Measurements from ENCODE around the gene GALNT1. TPM values are rescaled to one million over a fixed set of nuclear protein-coding genes. Genes with fewer than 3 reads are reported as not detected.

The GALNT1 gene
- total and polyA plus RNA-seq, 2 of the 4 experiments (the other 2 are of a cell fraction): 24.9 to 43.9 TPM

DNA sequence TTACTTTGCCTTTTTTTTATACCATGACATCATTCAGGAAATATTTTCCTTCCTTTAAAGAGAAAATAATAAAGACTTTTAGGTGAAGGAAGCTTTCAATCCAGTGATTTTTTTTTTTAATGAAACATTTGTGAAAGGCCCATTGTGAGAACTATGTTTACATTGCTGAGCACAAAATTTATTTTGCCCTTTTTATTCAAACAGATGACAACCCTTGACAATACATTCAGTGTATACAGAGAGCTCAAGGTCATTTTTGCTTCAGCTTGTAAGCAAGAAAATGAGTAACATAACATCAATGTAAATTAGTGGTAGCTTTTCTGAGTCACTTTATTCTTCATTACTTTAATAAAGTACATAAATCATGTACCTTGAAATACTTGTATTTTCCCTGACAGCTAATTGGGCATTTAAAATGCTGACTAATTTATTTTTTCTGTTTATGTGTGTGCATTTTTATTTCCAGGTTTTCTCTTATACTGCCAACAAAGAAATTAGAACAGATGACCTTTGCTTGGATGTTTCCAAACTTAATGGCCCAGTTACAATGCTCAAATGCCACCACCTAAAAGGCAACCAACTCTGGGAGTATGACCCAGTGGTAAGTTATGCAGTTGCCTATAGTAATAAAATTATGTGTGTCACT, 121.6 kb downstream of the GALNT1 start:
- Histone ChIP-seq H3K9me1 (ENCODE audit: insufficient read depth, low read length) (no peaks in the 10 kb centered on the region; the same call in 1 of the 2 replicates), H3K79me1 (ENCODE audit: low read depth in 1 of 2, low read length in 2 of 2) (no peaks in the 10 kb centered on the region; a peak in 1 of 4 replicates), H3K4ac (ENCODE audit: low read depth, low read length) (no peak overlapping the region), H3K27ac (ENCODE audit: insufficient read depth, low read length) (no peak overlapping the region), H3K36me3 (ENCODE audit: control insufficient read depth, insufficient read depth, low read length) (peaks cover 7% of the 10 kb centered on the region), H2AK9ac (replicated peaks; ENCODE audit: low read depth, low read length, poor library complexity) (no peak overlapping the region), H3K56ac (ENCODE audit: extremely low read depth, insufficient read depth, low read length) (no peak overlapping the region), H2BK20ac (ENCODE audit: low read depth, low read length) (no peak overlapping the region), H4K91ac (ENCODE audit: insufficient read depth, low read depth, low read length) (no peak overlapping the region), H4K5ac (ENCODE audit: low read depth, low read length) (no peak overlapping the region), H2BK5ac (ENCODE audit: low read depth, low read length, poor library complexity, severe bottlenecking) (no peak overlapping the region), H3K4me3 (ENCODE audit: insufficient read depth, low read depth, low read length) (no peak overlapping the region), H2AFZ (replicated peaks; ENCODE audit: low read length, poor library complexity) (no peak overlapping the region), H3K23ac (ENCODE audit: low read depth, low read length) (no peak overlapping the region), H3K4me2 (ENCODE audit: low read depth, low read length) (no peak overlapping the region), H4K8ac (ENCODE audit: low read depth in 2 of 2, low read length in 2 of 2) (no peak overlapping the region), H3K14ac (replicated peaks; ENCODE audit: low read depth, low read length) (no peak overlapping the region), H3K9me3 (ENCODE audit: control insufficient read depth, insufficient read depth, low read length) (no peaks in the 10 kb centered on the region), H3K27me3 (ENCODE audit: control insufficient read depth, insufficient read depth, low read length) (no peaks in the 10 kb centered on the region), H4K20me1 (ENCODE audit: insufficient read depth, low read length) (no peaks in the 10 kb centered on the region), H3K18ac (ENCODE audit: low read depth, low read length) (no peak overlapping the region), H2AK5ac (ENCODE audit: low read depth, low read length) (no peak overlapping the region), H2BK120ac (ENCODE audit: low read depth, low read length) (no peak overlapping the region), H3K4me1 (ENCODE audit: control insufficient read depth, insufficient read depth, low read length) (peaks cover 6% of the 10 kb centered on the region), H2BK15ac (ENCODE audit: low read depth, low read length) (no peak overlapping the region), H3K9ac (ENCODE audit: low read depth, low read length) (no peak overlapping the region)
- in situ Hi-C loops (cut with MboI; ENCODE audit: low sequenced_read_pairs): no loop called here
- DNase-seq (peak; percentile 48), ATAC-seq (ENCODE audit: low read depth) (peak; percentile 63)
- dilution Hi-C loops (cut with HindIII; ENCODE audit: low sequenced_read_pairs, unreplicated experiment): no loop called here
- BruUV-seq (replicated peaks): no TSS peak
- ChIA-PET POLR2A (ENCODE audit: unreplicated experiment) (interaction anchor here (0.6 kb wide), 1 partner anchor 78 kb away, joined by 4 read pairs; no protein-coding TSS in a partner anchor), CTCF (interaction anchor here (0.6 kb wide), 1 partner anchor 10 kb away, joined by 3 read pairs; no protein-coding TSS in a partner anchor)
- no peak for TF ChIP-seq RCOR1 (IDR thresholded peaks at IDR 0.05; ENCODE audit: insufficient replicate concordance, low read length)
- no peak for TF ChIP-seq CHD1 (IDR thresholded peaks at IDR 0.05; ENCODE audit: low read depth, low read length)
- no peak for TF ChIP-seq CEBPB (IDR thresholded peaks at IDR 0.05; ENCODE audit: low read depth, low read length)
- no peak for TF ChIP-seq MXI1 (IDR thresholded peaks at IDR 0.05; ENCODE audit: borderline replicate concordance, low read depth, low read length)
- no peak for TF ChIP-seq RAD21 (IDR thresholded peaks at IDR 0.05; ENCODE audit: low read length)
- TF ChIP-seq CTCF (conservative IDR thresholded peaks at IDR 0.05; ENCODE audit: low read depth, low read length): no peak
- TF ChIP-seq RFX5 (IDR thresholded peaks at IDR 0.05; ENCODE audit: low read depth, low read length): no peak
- no peak for TF ChIP-seq MAZ (IDR thresholded peaks at IDR 0.05; ENCODE audit: borderline replicate concordance, low read depth, low read length)
- TF ChIP-seq FOS (IDR thresholded peaks at IDR 0.05; ENCODE audit: low read depth, low read length): 0 out of 2 replicates have a peak, but pooled peaks have one; percentile 11
- TF ChIP-seq MAFK (IDR thresholded peaks at IDR 0.05; ENCODE audit: low read depth, low read length): peak; percentile 83
- TF ChIP-seq, protein P1, sequence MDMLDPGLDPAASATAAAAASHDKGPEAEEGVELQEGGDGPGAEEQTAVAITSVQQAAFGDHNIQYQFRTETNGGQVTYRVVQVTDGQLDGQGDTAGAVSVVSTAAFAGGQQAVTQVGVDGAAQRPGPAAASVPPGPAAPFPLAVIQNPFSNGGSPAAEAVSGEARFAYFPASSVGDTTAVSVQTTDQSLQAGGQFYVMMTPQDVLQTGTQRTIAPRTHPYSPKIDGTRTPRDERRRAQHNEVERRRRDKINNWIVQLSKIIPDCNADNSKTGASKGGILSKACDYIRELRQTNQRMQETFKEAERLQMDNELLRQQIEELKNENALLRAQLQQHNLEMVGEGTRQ (IDR thresholded peaks at IDR 0.05; ENCODE audit: low read depth, low read length): no peak
- TF ChIP-seq NFE2L2 (IDR thresholded peaks at IDR 0.05; ENCODE audit: low read depth, low read length): no peak
- TF ChIP-seq, protein P2, sequence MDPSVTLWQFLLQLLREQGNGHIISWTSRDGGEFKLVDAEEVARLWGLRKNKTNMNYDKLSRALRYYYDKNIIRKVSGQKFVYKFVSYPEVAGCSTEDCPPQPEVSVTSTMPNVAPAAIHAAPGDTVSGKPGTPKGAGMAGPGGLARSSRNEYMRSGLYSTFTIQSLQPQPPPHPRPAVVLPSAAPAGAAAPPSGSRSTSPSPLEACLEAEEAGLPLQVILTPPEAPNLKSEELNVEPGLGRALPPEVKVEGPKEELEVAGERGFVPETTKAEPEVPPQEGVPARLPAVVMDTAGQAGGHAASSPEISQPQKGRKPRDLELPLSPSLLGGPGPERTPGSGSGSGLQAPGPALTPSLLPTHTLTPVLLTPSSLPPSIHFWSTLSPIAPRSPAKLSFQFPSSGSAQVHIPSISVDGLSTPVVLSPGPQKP (IDR thresholded peaks at IDR 0.05; ENCODE audit: borderline replicate concordance, low read depth, low read length): no peak
- intact Hi-C loops (cut with micrococcal nuclease): loop anchor here (5.0 kb wide), 1 partner anchor 296 kb away; no protein-coding TSS in a partner anchor
